Neural progenitor cell (in vitro differentiated cells): ENCODE measurements around the gene ZMAT5. TPM values are rescaled to one million over a fixed set of nuclear protein-coding genes. Genes with fewer than 3 reads are reported as not detected.

Experiments used
- DNase-seq: peaks from one replicate; pipeline ENCODE4 v3.0.0-alpha.2; 2016; ENCODE audit warnings: low spot score
- H2AFZ ChIP-seq: fragments of 200-600 bp; sonication (generic); replicated peaks from 2 replicates; pipeline ENCODE4 v1.6.1; 2016; ENCODE audit warnings: antibody characterized with exemption
- H3F3A ChIP-seq: fragments of 200-600 bp; sonication (generic); 2 replicates; pipeline ENCODE4 v1.6.1; 2016; ENCODE audit warnings: antibody characterized with exemption, low read depth
- H3K27ac ChIP-seq: fragments of 200-600 bp; sonication (generic); 2 replicates; pipeline ENCODE4 v1.5.1; 2016; ENCODE audit warnings: mild to moderate bottlenecking
- H3K27me3 ChIP-seq: fragments of 200-600 bp; sonication (generic); 2 replicates; pipeline ENCODE4 v1.6.1; 2016; ENCODE audit warnings: mild to moderate bottlenecking, moderate library complexity
- H3K36me3 ChIP-seq: fragments of 200-600 bp; sonication (generic); 2 replicates; pipeline ENCODE4 v1.5.1; 2016
- H3K4me1 ChIP-seq: fragments of 200-600 bp; sonication (generic); 2 replicates; pipeline ENCODE4 v1.6.1; 2016; ENCODE audit warnings: mixed run types
- H3K4me2 ChIP-seq: fragments of 200-600 bp; sonication (generic); 2 replicates; pipeline ENCODE4 v1.6.1; 2016
- H3K4me3 ChIP-seq: fragments of 200-600 bp; sonication (generic); 2 replicates; pipeline ENCODE4 v1.5.1; 2016
- H3K79me2 ChIP-seq: fragments of 200-600 bp; sonication (generic); 2 replicates; pipeline ENCODE4 v1.6.1; 2016; ENCODE audit warnings: low read depth
- H3K9ac ChIP-seq: fragments of 200-600 bp; sonication (generic); 2 replicates; pipeline ENCODE4 v1.6.1; 2016
- H3K9me3 ChIP-seq: fragments of 200-600 bp; sonication (generic); 2 replicates; pipeline ENCODE4 v1.5.1; 2016; ENCODE audit warnings: low read depth
- H4K20me1 ChIP-seq: fragments of 200-600 bp; sonication (generic); 2 replicates; pipeline ENCODE4 v1.6.1; 2016; ENCODE audit warnings: low read depth
- H3K27ac Mint-ChIP-seq: 3 replicates; pipeline ENCODE4 v1.8.0; 2021; ENCODE audit warnings: mixed read lengths
- H3K27me3 Mint-ChIP-seq: 2 replicates; pipeline ENCODE4 v1.8.0; 2022; ENCODE audit warnings: low read depth, mild to moderate bottlenecking, inconsistent platforms, moderate library complexity, mixed read lengths; ENCODE audit not compliant: insufficient read depth
- H3K36me3 Mint-ChIP-seq: 3 replicates; pipeline ENCODE4 v1.8.0; 2021; ENCODE audit warnings: mixed read lengths
- H3K4me1 Mint-ChIP-seq: 3 replicates; pipeline ENCODE4 v1.8.0; 2021; ENCODE audit warnings: mixed read lengths
- H3K4me3 Mint-ChIP-seq: 3 replicates; pipeline ENCODE4 v1.8.0; 2021; ENCODE audit warnings: mild to moderate bottlenecking, moderate library complexity, mixed read lengths
- H3K9me3 Mint-ChIP-seq: 3 replicates; pipeline ENCODE4 v1.8.0; 2020; ENCODE audit warnings: mixed read lengths
- CTCF ChIP-seq: fragments of 200-600 bp; sonication (generic); IDR thresholded peaks from 2 replicates; pipeline ENCODE4 v1.5.1; 2017; ENCODE audit warnings: antibody characterized with exemption, mild to moderate bottlenecking
- EZH2 ChIP-seq: fragments of 200-600 bp; sonication (generic); IDR thresholded peaks from 2 replicates; pipeline ENCODE4 v1.6.1; 2017; ENCODE audit warnings: antibody characterized with exemption, mild to moderate bottlenecking, moderate library complexity
- EZH2phosphoT487 ChIP-seq: fragments of 200-600 bp; sonication (generic); IDR thresholded peaks from 2 replicates; pipeline ENCODE4 v1.6.1; 2017; ENCODE audit warnings: antibody characterized with exemption
- total RNA-seq: library from RNA; depleted of rRNA; stranded (reverse); fragments of >200 nt; gene quantifications from 2 replicates; pipeline ENCODE4 v1.2.3, GENCODE V29; 2015; ENCODE audit warnings: low replicate concordance

Gene ZMAT5
- total RNA-seq, 1 donor from 2014 or later = 20.8 TPM

- Mint-ChIP-seq H3K27me3 (peaks cover 53% of the 10 kb centered on the region), H3K9me3 (peaks cover 2% of the 10 kb centered on the region), H3K4me3 (no peak overlapping the region), H3K4me1 (peaks cover 12% of the 10 kb centered on the region), H3K36me3 (no peaks in the 10 kb centered on the region), H3K27ac (no peak overlapping the region)
- Histone ChIP-seq H3K9ac (no peak overlapping the region), H3K4me3 (no peak overlapping the region), H3K36me3 (no peaks in the 10 kb centered on the region), H4K20me1 (peaks cover 36% of the 10 kb centered on the region), H3K9me3 (no peaks in the 10 kb centered on the region), H2AFZ (no peak overlapping the region), H3K4me2 (no peak overlapping the region), H3K79me2 (no peaks in the 10 kb centered on the region), H3K27ac (no peak overlapping the region), H3K27me3 (peaks cover 38% of the 10 kb centered on the region), H3K4me1 (no peaks in the 10 kb centered on the region), H3F3A (no peaks in the 10 kb centered on the region)
- TF ChIP-seq EZH2 = no peak
- TF ChIP-seq CTCF = no peak
- TF ChIP-seq EZH2phosphoT487 = no peak
- no peak for DNase-seq
Measured at GRCh38 chr22:29715240-29715639, 51.6 kb downstream of the ZMAT5 start.

GRCh38 chr22:29713156-29713727 lies 53.6 kb downstream of the ZMAT5 start:
- Mint-ChIP-seq H3K4me1 (peaks cover 10% of the 10 kb centered on the region), H3K27me3 (peaks cover 43% of the 10 kb centered on the region), H3K27ac (no peak overlapping the region), H3K4me3 (no peak overlapping the region), H3K36me3 (no peaks in the 10 kb centered on the region), H3K9me3 (peaks cover 2% of the 10 kb centered on the region)
- Histone ChIP-seq H3K79me2 (no peaks in the 10 kb centered on the region), H3F3A (no peaks in the 10 kb centered on the region), H3K9ac (no peak overlapping the region), H3K36me3 (no peaks in the 10 kb centered on the region), H2AFZ (no peak overlapping the region), H4K20me1 (peaks cover 23% of the 10 kb centered on the region), H3K27me3 (peaks cover 18% of the 10 kb centered on the region), H3K4me2 (no peak overlapping the region), H3K4me3 (no peak overlapping the region), H3K4me1 (no peaks in the 10 kb centered on the region), H3K9me3 (no peaks in the 10 kb centered on the region), H3K27ac (no peak overlapping the region)
- no peak for DNase-seq
- no peak for TF ChIP-seq EZH2
- no peak for TF ChIP-seq CTCF
- TF ChIP-seq EZH2phosphoT487 = no peak

GRCh38 chr22:29712119-29712518 lies 54.7 kb downstream of the ZMAT5 start:
- Histone ChIP-seq H3K27ac (no peak overlapping the region), H3F3A (no peaks in the 10 kb centered on the region), H3K4me2 (no peak overlapping the region), H3K36me3 (no peaks in the 10 kb centered on the region), H4K20me1 (peaks cover 14% of the 10 kb centered on the region), H3K9ac (no peak overlapping the region), H2AFZ (no peak overlapping the region), H3K79me2 (no peaks in the 10 kb centered on the region), H3K9me3 (no peaks in the 10 kb centered on the region), H3K27me3 (peaks cover 7% of the 10 kb centered on the region), H3K4me3 (no peak overlapping the region), H3K4me1 (no peaks in the 10 kb centered on the region)
- peaks cover 36% of the 10 kb centered on the region for H3K27me3 Mint-ChIP-seq
- H3K9me3 Mint-ChIP-seq = peaks cover 2% of the 10 kb centered on the region
- no peak for DNase-seq
- H3K27ac Mint-ChIP-seq = no peak overlapping the region
- no peaks in the 10 kb centered on the region for H3K36me3 Mint-ChIP-seq
- TF ChIP-seq EZH2 = no peak
- no peak for TF ChIP-seq EZH2phosphoT487
- TF ChIP-seq CTCF = no peak
- no peak overlapping the region for H3K4me3 Mint-ChIP-seq
- H3K4me1 Mint-ChIP-seq = peaks cover 10% of the 10 kb centered on the region
